ENCODE measurements around the gene NDUFA8.

Gene NDUFA8

DNA sequence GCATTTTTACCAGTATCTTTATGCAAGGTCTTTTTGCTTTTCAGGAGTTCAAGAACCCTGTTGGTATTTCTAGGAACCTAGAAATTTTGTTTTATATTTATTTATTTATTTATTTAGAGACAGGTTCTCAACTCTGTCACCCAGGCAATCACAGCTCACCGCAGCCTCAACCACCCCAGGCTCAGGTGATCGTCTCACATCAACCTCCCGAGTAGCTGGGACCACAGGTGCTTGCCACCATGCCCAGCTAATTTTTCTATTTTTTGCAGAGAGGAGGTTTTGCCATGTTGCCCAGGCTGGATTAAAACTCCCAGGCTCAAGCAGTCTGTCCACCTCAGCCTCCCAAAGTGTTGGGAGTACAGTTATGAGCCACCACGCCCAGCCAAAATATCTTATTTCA is 36.3 kb upstream of the NDUFA8 start:
- Histone ChIP-seq H3K36me3 (ENCODE audit: control insufficient read depth in 1 of 2, insufficient read depth in 2 of 2, low read length in 2 of 2) (peaks cover 0 to 4% of the 10 kb centered on the region in 2 donors), H3K4me1 (ENCODE audit: control insufficient read depth in 1 of 2, insufficient read depth in 2 of 2, low read length in 2 of 2) (no peaks in the 10 kb centered on the region), H3K9me3 (ENCODE audit: control insufficient read depth in 1 of 2, low read length in 2 of 2) (no peaks in the 10 kb centered on the region), H3K4me3 (ENCODE audit: low read depth in 1 of 2, low read length in 2 of 2) (no peak overlapping the region), H3K27me3 (ENCODE audit: low read depth, low read length) (no peaks in the 10 kb centered on the region), H3K27ac (ENCODE audit: low read length) (no peak overlapping the region)

- no peaks in the 10 kb centered on the region for H3K36me3 ChIP-seq (ENCODE audit: control insufficient read depth in 1 of 2, insufficient read depth in 2 of 2, low read length in 2 of 2)
- H3K4me1 ChIP-seq (ENCODE audit: control insufficient read depth in 1 of 2, insufficient read depth in 2 of 2, low read length in 2 of 2): no peaks in the 10 kb centered on the region
- no peak overlapping the region for H3K27ac ChIP-seq (ENCODE audit: low read length)
- H3K27me3 ChIP-seq (ENCODE audit: low read depth, low read length): no peaks in the 10 kb centered on the region
- H3K9me3 ChIP-seq (ENCODE audit: control insufficient read depth in 1 of 2, low read length in 2 of 2): no peaks in the 10 kb centered on the region
- H3K4me3 ChIP-seq (ENCODE audit: low read depth in 1 of 2, low read length in 2 of 2): no peak overlapping the region
Measured at GRCh38 chr9:122193651-122194050, 34.1 kb upstream of the NDUFA8 start.

DNA sequence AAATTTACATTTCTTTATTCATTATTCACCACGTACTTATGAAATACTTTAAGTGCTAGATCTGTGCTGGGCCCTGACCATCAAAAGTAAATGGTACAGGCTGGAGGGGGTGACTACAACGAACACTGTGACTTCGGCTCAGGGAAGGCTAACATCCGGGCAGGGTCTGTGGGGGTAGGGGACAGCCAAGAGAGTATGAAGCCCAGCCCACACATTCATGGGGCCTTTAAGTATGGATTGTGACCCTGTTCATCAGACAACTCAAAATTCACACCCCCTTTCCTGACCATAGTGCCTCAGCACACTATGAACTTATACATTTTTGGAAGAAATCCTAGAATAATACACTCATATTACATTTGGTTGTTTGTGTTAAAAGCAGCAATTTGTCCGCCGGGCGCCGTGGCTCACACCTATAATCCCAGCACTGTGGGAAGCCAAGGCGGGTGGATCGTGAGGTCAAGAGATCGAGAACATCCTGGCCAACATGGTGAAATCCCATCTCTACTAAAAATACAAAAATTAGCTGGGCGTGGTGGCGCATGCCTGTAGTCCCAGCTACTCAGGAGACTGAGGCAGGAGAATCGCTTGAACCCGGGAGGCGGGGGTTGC is 33.4 kb upstream of the NDUFA8 start:
- Histone ChIP-seq H3K4me3 (ENCODE audit: low read depth in 1 of 2, low read length in 2 of 2) (no peak overlapping the region), H3K27ac (ENCODE audit: low read length) (no peak overlapping the region), H3K36me3 (ENCODE audit: control insufficient read depth in 1 of 2, insufficient read depth in 2 of 2, low read length in 2 of 2) (no peaks in the 10 kb centered on the region), H3K9me3 (ENCODE audit: control insufficient read depth in 1 of 2, low read length in 2 of 2) (no peaks in the 10 kb centered on the region), H3K4me1 (ENCODE audit: control insufficient read depth in 1 of 2, insufficient read depth in 2 of 2, low read length in 2 of 2) (no peaks in the 10 kb centered on the region), H3K27me3 (ENCODE audit: low read depth, low read length) (no peaks in the 10 kb centered on the region)

GRCh38 chr9:122192261-122192875 is 32.8 kb upstream of the NDUFA8 start:
- H3K4me3 ChIP-seq (ENCODE audit: low read depth in 1 of 2, low read length in 2 of 2): no peak overlapping the region
- H3K4me1 ChIP-seq (ENCODE audit: control insufficient read depth in 1 of 2, insufficient read depth in 2 of 2, low read length in 2 of 2): no peaks in the 10 kb centered on the region
- no peak overlapping the region for H3K27ac ChIP-seq (ENCODE audit: low read length)
- no peaks in the 10 kb centered on the region for H3K36me3 ChIP-seq (ENCODE audit: control insufficient read depth in 1 of 2, insufficient read depth in 2 of 2, low read length in 2 of 2)
- no peaks in the 10 kb centered on the region for H3K27me3 ChIP-seq (ENCODE audit: low read depth, low read length)
- H3K9me3 ChIP-seq (ENCODE audit: control insufficient read depth in 1 of 2, low read length in 2 of 2): no peaks in the 10 kb centered on the region

- H3K9me3 ChIP-seq (ENCODE audit: control insufficient read depth in 1 of 2, low read length in 2 of 2): no peaks in the 10 kb centered on the region
- H3K4me3 ChIP-seq (ENCODE audit: low read depth in 1 of 2, low read length in 2 of 2): no peak overlapping the region
- no peaks in the 10 kb centered on the region for H3K27me3 ChIP-seq (ENCODE audit: low read depth, low read length)
- H3K27ac ChIP-seq (ENCODE audit: low read length): no peak overlapping the region
- no peaks in the 10 kb centered on the region for H3K4me1 ChIP-seq (ENCODE audit: control insufficient read depth in 1 of 2, insufficient read depth in 2 of 2, low read length in 2 of 2)
- H3K36me3 ChIP-seq (ENCODE audit: control insufficient read depth in 1 of 2, insufficient read depth in 2 of 2, low read length in 2 of 2): no peaks in the 10 kb centered on the region
Measured at GRCh38 chr9:122191584-122191983, 32.0 kb upstream of the NDUFA8 start.

DNA sequence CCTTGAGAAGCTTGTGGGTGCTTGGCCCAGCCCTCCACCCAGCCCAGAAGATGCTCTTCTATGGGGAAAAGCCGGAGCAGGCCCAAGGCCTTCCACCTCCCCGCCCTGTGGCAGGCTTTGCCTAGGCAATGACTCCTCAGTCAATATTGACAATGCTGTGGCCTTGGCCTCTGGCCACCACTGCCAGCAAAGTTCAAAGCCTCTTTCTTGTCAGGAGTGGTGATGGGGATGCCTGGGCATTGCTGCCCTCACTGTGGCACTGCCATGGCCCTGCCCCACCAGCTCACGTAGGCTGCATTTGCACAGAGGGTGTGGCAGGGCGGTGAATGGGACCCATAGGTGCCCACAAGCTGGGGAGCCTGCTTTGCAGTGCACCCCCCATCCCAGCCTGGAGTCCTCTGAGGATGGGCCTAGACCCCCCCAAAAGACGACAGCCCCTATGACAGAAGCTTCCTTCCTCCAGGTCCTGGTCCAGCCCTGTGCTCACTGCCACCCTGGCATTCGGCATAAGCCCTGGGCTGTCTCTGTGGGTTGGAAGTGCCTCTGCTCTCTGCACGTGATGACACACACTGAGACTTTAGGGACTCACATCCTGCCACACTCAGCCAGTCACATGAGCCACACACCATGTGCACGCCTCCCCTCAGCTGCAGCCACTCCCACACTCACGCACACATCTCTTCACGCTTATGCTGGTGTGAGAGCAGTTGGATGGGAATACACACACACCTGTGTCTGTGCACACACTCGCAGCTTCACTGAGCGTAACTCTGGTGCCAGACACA is 31.2 kb upstream of the NDUFA8 start:
- H3K4me3 ChIP-seq (ENCODE audit: low read depth in 1 of 2, low read length in 2 of 2): no peak overlapping the region
- H3K36me3 ChIP-seq (ENCODE audit: control insufficient read depth in 1 of 2, insufficient read depth in 2 of 2, low read length in 2 of 2): no peaks in the 10 kb centered on the region
- H3K4me1 ChIP-seq (ENCODE audit: control insufficient read depth in 1 of 2, insufficient read depth in 2 of 2, low read length in 2 of 2): no peaks in the 10 kb centered on the region
- H3K9me3 ChIP-seq (ENCODE audit: control insufficient read depth in 1 of 2, low read length in 2 of 2): no peaks in the 10 kb centered on the region
- H3K27me3 ChIP-seq (ENCODE audit: low read depth, low read length): no peaks in the 10 kb centered on the region
- H3K27ac ChIP-seq (ENCODE audit: low read length): no peak overlapping the region

DNA sequence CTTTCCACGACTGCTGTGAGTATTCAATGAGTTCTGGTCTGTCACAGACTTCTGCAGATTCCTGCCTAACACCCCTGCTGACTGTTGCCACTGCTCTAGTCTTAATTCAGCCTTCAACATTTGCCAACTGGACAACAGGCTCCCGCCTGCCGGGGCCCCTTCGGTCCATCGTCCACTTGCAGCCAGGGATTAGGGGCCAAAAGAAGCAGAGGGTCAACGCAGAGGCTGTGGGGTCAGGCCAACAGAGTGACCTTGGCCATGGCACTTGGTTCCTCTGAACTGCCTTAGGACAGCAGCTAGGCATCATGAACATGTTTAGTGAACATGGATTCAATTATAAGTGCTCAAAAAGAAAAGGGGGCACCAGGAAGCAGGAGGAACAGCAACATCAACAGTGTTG is 28.8 kb upstream of the NDUFA8 start:
- Histone ChIP-seq H3K27me3 (ENCODE audit: low read depth, low read length) (no peaks in the 10 kb centered on the region), H3K4me1 (ENCODE audit: control insufficient read depth in 1 of 2, insufficient read depth in 2 of 2, low read length in 2 of 2) (no peaks in the 10 kb centered on the region), H3K4me3 (ENCODE audit: low read depth in 1 of 2, low read length in 2 of 2) (no peak overlapping the region), H3K36me3 (ENCODE audit: control insufficient read depth in 1 of 2, insufficient read depth in 2 of 2, low read length in 2 of 2) (no peaks in the 10 kb centered on the region), H3K27ac (ENCODE audit: low read length) (no peak overlapping the region), H3K9me3 (ENCODE audit: control insufficient read depth in 1 of 2, low read length in 2 of 2) (no peaks in the 10 kb centered on the region)

DNA sequence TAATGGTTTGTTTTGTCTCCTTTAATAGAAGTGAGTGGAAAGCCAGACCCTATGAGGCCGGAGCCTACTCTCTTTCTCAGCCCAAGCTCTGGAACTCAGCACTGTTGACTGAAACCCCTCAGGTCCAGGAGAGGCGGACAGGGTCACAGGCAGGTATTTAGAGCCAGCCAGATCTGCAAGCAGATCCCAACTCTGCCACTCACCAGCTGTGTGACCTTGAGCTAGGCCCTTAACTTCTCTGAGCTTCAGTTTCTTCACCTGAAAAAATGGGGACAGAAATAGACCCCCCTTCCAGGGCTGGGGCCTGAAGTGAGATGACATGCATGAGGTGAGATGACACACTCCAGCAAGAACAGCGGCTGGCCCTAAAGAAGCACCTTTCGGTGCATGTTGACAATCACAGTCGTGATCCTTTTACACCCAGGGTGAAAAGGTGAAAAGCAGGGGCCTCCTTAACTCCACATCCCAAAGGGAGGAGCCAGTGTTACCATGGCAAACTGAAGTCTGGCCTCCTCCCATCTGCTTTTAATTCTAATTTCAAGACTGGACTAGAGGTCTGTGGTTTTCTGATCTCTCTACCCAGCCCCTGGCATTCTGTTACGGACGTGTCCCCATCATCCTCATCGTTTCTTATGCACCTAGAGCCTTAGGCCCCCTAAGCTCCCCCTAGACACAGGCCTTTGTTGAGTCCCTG is 27.3 kb upstream of the NDUFA8 start:
- Histone ChIP-seq H3K27ac (ENCODE audit: low read length) (no peak overlapping the region), H3K36me3 (ENCODE audit: control insufficient read depth in 1 of 2, insufficient read depth in 2 of 2, low read length in 2 of 2) (no peaks in the 10 kb centered on the region), H3K4me3 (ENCODE audit: low read depth in 1 of 2, low read length in 2 of 2) (no peak overlapping the region), H3K9me3 (ENCODE audit: control insufficient read depth in 1 of 2, low read length in 2 of 2) (no peaks in the 10 kb centered on the region), H3K4me1 (ENCODE audit: control insufficient read depth in 1 of 2, insufficient read depth in 2 of 2, low read length in 2 of 2) (no peaks in the 10 kb centered on the region), H3K27me3 (ENCODE audit: low read depth, low read length) (no peaks in the 10 kb centered on the region)

DNA sequence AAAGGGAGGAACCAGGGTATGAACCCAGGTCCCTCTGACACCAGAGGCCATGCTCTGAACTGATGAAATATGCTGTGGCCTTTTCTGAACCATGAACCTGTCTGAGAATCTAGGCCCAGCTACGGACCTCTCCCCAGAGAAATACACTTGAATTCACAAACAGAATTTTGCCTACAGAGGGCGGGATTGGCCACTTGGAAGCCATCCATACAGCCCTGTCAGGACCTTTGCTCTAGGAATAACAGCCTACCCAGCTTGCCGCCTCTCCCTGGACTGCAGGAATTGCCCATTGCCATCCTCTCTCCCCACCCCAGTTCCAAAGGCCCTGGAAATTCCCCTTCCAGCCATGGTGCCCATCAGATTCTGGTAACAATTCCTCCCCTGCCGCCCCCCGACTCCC is 26.7 kb upstream of the NDUFA8 start:
- H3K9me3 ChIP-seq (ENCODE audit: control insufficient read depth in 1 of 2, low read length in 2 of 2): no peaks in the 10 kb centered on the region
- no peaks in the 10 kb centered on the region for H3K4me1 ChIP-seq (ENCODE audit: control insufficient read depth in 1 of 2, insufficient read depth in 2 of 2, low read length in 2 of 2)
- no peak overlapping the region for H3K27ac ChIP-seq (ENCODE audit: low read length)
- H3K4me3 ChIP-seq (ENCODE audit: low read depth in 1 of 2, low read length in 2 of 2): no peak overlapping the region
- no peaks in the 10 kb centered on the region for H3K36me3 ChIP-seq (ENCODE audit: control insufficient read depth in 1 of 2, insufficient read depth in 2 of 2, low read length in 2 of 2)
- H3K27me3 ChIP-seq (ENCODE audit: low read depth, low read length): no peaks in the 10 kb centered on the region

- Histone ChIP-seq H3K27ac (ENCODE audit: low read length) (no peak overlapping the region), H3K36me3 (ENCODE audit: control insufficient read depth in 1 of 2, insufficient read depth in 2 of 2, low read length in 2 of 2) (peaks cover 0 to 3% of the 10 kb centered on the region in 2 donors), H3K9me3 (ENCODE audit: control insufficient read depth in 1 of 2, low read length in 2 of 2) (no peaks in the 10 kb centered on the region), H3K4me3 (ENCODE audit: low read depth in 1 of 2, low read length in 2 of 2) (no peak overlapping the region), H3K27me3 (ENCODE audit: low read depth, low read length) (no peaks in the 10 kb centered on the region), H3K4me1 (ENCODE audit: control insufficient read depth in 1 of 2, insufficient read depth in 2 of 2, low read length in 2 of 2) (no peaks in the 10 kb centered on the region)
Measured at GRCh38 chr9:122184551-122184950, 25.0 kb upstream of the NDUFA8 start.

- Histone ChIP-seq H3K4me3 (ENCODE audit: low read depth in 1 of 2, low read length in 2 of 2) (no peak overlapping the region), H3K27me3 (ENCODE audit: low read depth, low read length) (no peaks in the 10 kb centered on the region), H3K36me3 (ENCODE audit: control insufficient read depth in 1 of 2, insufficient read depth in 2 of 2, low read length in 2 of 2) (peaks cover 0 to 3% of the 10 kb centered on the region in 2 donors), H3K27ac (ENCODE audit: low read length) (no peak overlapping the region), H3K9me3 (ENCODE audit: control insufficient read depth in 1 of 2, low read length in 2 of 2) (no peaks in the 10 kb centered on the region), H3K4me1 (ENCODE audit: control insufficient read depth in 1 of 2, insufficient read depth in 2 of 2, low read length in 2 of 2) (no peaks in the 10 kb centered on the region)
Measured at GRCh38 chr9:122183501-122183900, 23.9 kb upstream of the NDUFA8 start.
